Breast epithelium (tissue), 3 donors: ENCODE measurements around the gene CNTNAP2.
"Not testable (repeated sequence)": the region's sequence is repeated elsewhere in the genome, so short reads cannot be mapped to it uniquely, and the experiment has no call there.

Experiments used
- CTCF ChIP-seq, 3 donors: fragments of 450-650 bp; IDR thresholded peaks; one replicate each; pipeline ENCODE4 v1.5.1; 2016 to 2017; ENCODE audit warnings: antibody characterized with exemption in 3 of 3, mild to moderate bottlenecking in 3 of 3, moderate library complexity in 3 of 3
- POLR2A ChIP-seq: fragments of 450-650 bp; IDR thresholded peaks from one replicate; pipeline ENCODE4 v1.6.1; 2016; ENCODE audit warnings: antibody characterized with exemption, mild to moderate bottlenecking, moderate library complexity
- POLR2AphosphoS5 ChIP-seq, 3 donors: sonication (generic); formaldehyde crosslinking; IDR thresholded peaks; one replicate each; pipeline ENCODE4 v1.6.1; 2017; ENCODE audit warnings: antibody characterized with exemption in 3 of 3

- not testable (repeated sequence) for TF ChIP-seq CTCF (IDR thresholded peaks at IDR 0.05); POLR2AphosphoS5 (IDR thresholded peaks at IDR 0.05); POLR2A
Observed at GRCh38 chr7:147737559-147738214, 1621.1 kb downstream of the CNTNAP2 start.
